H9 (cell line): ENCODE measurements around the gene UCMA. TPM values are rescaled to one million over a fixed set of nuclear protein-coding genes. Genes with fewer than 3 reads are reported as not detected.

Experiments used
- DNase-seq: peaks from one replicate; pipeline ENCODE4 v3.0.0-alpha.2; 2017
- H2AFZ ChIP-seq: one replicate; pipeline ENCODE4 v1.6.1; 2013; ENCODE audit warnings: mild to moderate bottlenecking, low read length, control low read depth, moderate library complexity
- H2AK5ac ChIP-seq: 2 replicates; pipeline ENCODE4 v1.6.1; 2013; ENCODE audit warnings: low read length, control low read depth, mixed read lengths; ENCODE audit not compliant: insufficient read length
- H2BK120ac ChIP-seq: one replicate; pipeline ENCODE4 v1.6.1; 2013; ENCODE audit warnings: low read depth, mild to moderate bottlenecking, low read length, control low read depth, inconsistent platforms; ENCODE audit not compliant: poor library complexity, severe bottlenecking
- H2BK12ac ChIP-seq: 2 replicates; pipeline ENCODE4 v1.6.1; 2013; ENCODE audit warnings: low read length, control low read depth, mixed read lengths, low read depth; ENCODE audit not compliant: insufficient read length
- H2BK15ac ChIP-seq: 2 replicates; pipeline ENCODE4 v1.6.1; 2013; ENCODE audit warnings: low read depth, low read length, control low read depth
- H2BK20ac ChIP-seq: one replicate; pipeline ENCODE4 v1.6.1; 2013; ENCODE audit warnings: low read depth, mild to moderate bottlenecking, low read length, control low read depth, inconsistent platforms; ENCODE audit not compliant: poor library complexity, severe bottlenecking
- H2BK5ac ChIP-seq: 2 replicates; pipeline ENCODE4 v1.6.1; 2013; ENCODE audit warnings: low read length, control low read depth, mixed read lengths; ENCODE audit not compliant: insufficient read length
- H3K14ac ChIP-seq: 2 replicates; pipeline ENCODE4 v1.6.1; 2013; ENCODE audit warnings: low read length, control low read depth; ENCODE audit not compliant: insufficient read depth
- H3K18ac ChIP-seq: 2 replicates; pipeline ENCODE4 v1.6.1; 2013; ENCODE audit warnings: low read depth, mild to moderate bottlenecking, mixed read lengths, low read length, control low read depth; ENCODE audit not compliant: insufficient read length
- H3K23ac ChIP-seq: 2 replicates; pipeline ENCODE4 v1.6.1; 2013; ENCODE audit warnings: low read length, control low read depth, mixed read lengths, low read depth; ENCODE audit not compliant: insufficient read length
- H3K23me2 ChIP-seq: 2 replicates; pipeline ENCODE4 v1.6.1; 2013; ENCODE audit warnings: low read depth, mild to moderate bottlenecking, mixed read lengths, low read length, control low read depth; ENCODE audit not compliant: insufficient read length, poor library complexity, severe bottlenecking
- H3K27ac ChIP-seq: 2 replicates; pipeline ENCODE4 v1.5.1; 2013; ENCODE audit warnings: low read length, control low read depth, mixed read lengths, low read depth; ENCODE audit not compliant: insufficient read length
- H3K27me3 ChIP-seq: 2 replicates; pipeline ENCODE4 v1.6.1; 2013; ENCODE audit warnings: low read length, control low read depth, inconsistent platforms; ENCODE audit not compliant: insufficient read depth
- H3K4ac ChIP-seq: 2 replicates; pipeline ENCODE4 v1.6.1; 2013; ENCODE audit warnings: low read depth, mild to moderate bottlenecking, control low read depth, inconsistent platforms, low read length, moderate library complexity
- H3K4me1 ChIP-seq: 2 replicates; pipeline ENCODE4 v1.6.1; 2013; ENCODE audit warnings: low read length, control low read depth, inconsistent platforms; ENCODE audit not compliant: insufficient read depth
- H3K4me2 ChIP-seq: 2 replicates; pipeline ENCODE4 v1.6.1; 2013; ENCODE audit warnings: low read length, control low read depth, mixed read lengths; ENCODE audit not compliant: insufficient read length, insufficient read depth
- H3K56ac ChIP-seq: 2 replicates; pipeline ENCODE4 v1.6.1; 2013; ENCODE audit warnings: low read depth, mild to moderate bottlenecking, mixed read lengths, low read length, control low read depth; ENCODE audit not compliant: insufficient read length
- H3K79me1 ChIP-seq: 2 replicates; pipeline ENCODE4 v1.6.1; 2013; ENCODE audit warnings: low read depth, mild to moderate bottlenecking, moderate library complexity, low read length, control low read depth, inconsistent platforms; ENCODE audit not compliant: insufficient read depth, poor library complexity, severe bottlenecking
- H3K79me2 ChIP-seq: 2 replicates; pipeline ENCODE4 v1.6.1; 2013; ENCODE audit warnings: low read length, control low read depth, inconsistent platforms; ENCODE audit not compliant: insufficient read depth
- H3K9ac ChIP-seq: 2 replicates; pipeline ENCODE4 v1.6.1; 2013; ENCODE audit warnings: low read length, control low read depth, mixed read lengths; ENCODE audit not compliant: insufficient read length; ENCODE audit errors: extremely low read depth
- H3K9me3 ChIP-seq: one replicate; pipeline ENCODE4 v1.6.1; 2013; ENCODE audit warnings: low read depth, low read length, inconsistent platforms; ENCODE audit not compliant: control insufficient read depth
- H3T11ph ChIP-seq: one replicate; pipeline ENCODE4 v1.6.1; 2013; ENCODE audit warnings: mild to moderate bottlenecking, low read length, control low read depth, inconsistent platforms
- H4K20me1 ChIP-seq: one replicate; pipeline ENCODE4 v1.6.1; 2013; ENCODE audit not compliant: control insufficient read depth, insufficient read length, insufficient read depth
- H4K5ac ChIP-seq: 2 replicates; pipeline ENCODE4 v1.6.1; 2013; ENCODE audit warnings: low read depth, mild to moderate bottlenecking, mixed read lengths, low read length, control low read depth; ENCODE audit not compliant: insufficient read length
- H4K8ac ChIP-seq: replicated peaks from 2 replicates; pipeline ENCODE4 v1.6.1; 2013; ENCODE audit warnings: low read length, control low read depth, mixed read lengths, low read depth; ENCODE audit not compliant: insufficient read length
- H4K91ac ChIP-seq: 2 replicates; pipeline ENCODE4 v1.6.1; 2013; ENCODE audit warnings: low read depth, mild to moderate bottlenecking, moderate library complexity, mixed read lengths, low read length, control low read depth; ENCODE audit not compliant: insufficient read length
- H3K27ac Mint-ChIP-seq, 3 experiments: 2 replicates in 2 of 3; 3 replicates in 1 of 3; pipeline ENCODE4 v1.8.0; 2020 to 2021; ENCODE audit warnings: mixed read lengths in 3 of 3, mild to moderate bottlenecking in 1 of 3, moderate library complexity in 1 of 3
- H3K27me3 Mint-ChIP-seq: 2 replicates; pipeline ENCODE4 v1.8.0; 2021; ENCODE audit warnings: low read depth, mild to moderate bottlenecking, moderate library complexity, mixed read lengths
- H3K36me3 Mint-ChIP-seq, 3 experiments: 2 replicates in 2 of 3; 3 replicates in 1 of 3; pipeline ENCODE4 v1.8.0; 2020 to 2021; ENCODE audit warnings: low read depth in 3 of 3, mixed read lengths in 3 of 3; ENCODE audit not compliant: insufficient read depth in 1 of 3
- H3K4me1 Mint-ChIP-seq, 2 experiments: 2 replicates each; pipeline ENCODE4 v1.8.0; 2020; ENCODE audit warnings: mixed read lengths in 2 of 2
- H3K4me3 Mint-ChIP-seq, 2 experiments: 2 replicates in 1 of 2; 3 replicates in 1 of 2; pipeline ENCODE4 v1.8.0; 2020 to 2021; ENCODE audit warnings: mild to moderate bottlenecking in 2 of 2, mixed read lengths in 2 of 2, moderate library complexity in 1 of 2
- H3K9me3 Mint-ChIP-seq, 2 experiments: 2 replicates in 1 of 2; 3 replicates in 1 of 2; pipeline ENCODE4 v1.8.0; 2020; ENCODE audit warnings: mild to moderate bottlenecking in 2 of 2, mixed read lengths in 2 of 2, moderate library complexity in 1 of 2
- CTCF ChIP-seq: fragments of 200-600 bp; sonication (generic); conservative IDR thresholded peaks from 3 replicates; pipeline ENCODE4 v1.8.0; 2021; ENCODE audit warnings: antibody characterized with exemption, mild to moderate bottlenecking
- WGBS: extraction: QIAGEN DNeasy Blood & Tissue Kit; methylation state at CpG from one replicate; pipeline ENCODE4 v1.1.7; 2013; ENCODE audit warnings: missing lambda C conversion rate, low lambda C conversion rate, mixed read lengths; ENCODE audit not compliant: insufficient read length; ENCODE audit errors: extremely low coverage; 5-methylcytosine and 5-hydroxymethylcytosine counted together
- total RNA-seq: library from RNA; stranded (reverse); gene quantifications from 2 replicates; pipeline ENCODE4 v1.2.1, GENCODE V29; 2021

UCMA gene
- total RNA-seq, 1 experiment from 2014 or later = not detected

DNA sequence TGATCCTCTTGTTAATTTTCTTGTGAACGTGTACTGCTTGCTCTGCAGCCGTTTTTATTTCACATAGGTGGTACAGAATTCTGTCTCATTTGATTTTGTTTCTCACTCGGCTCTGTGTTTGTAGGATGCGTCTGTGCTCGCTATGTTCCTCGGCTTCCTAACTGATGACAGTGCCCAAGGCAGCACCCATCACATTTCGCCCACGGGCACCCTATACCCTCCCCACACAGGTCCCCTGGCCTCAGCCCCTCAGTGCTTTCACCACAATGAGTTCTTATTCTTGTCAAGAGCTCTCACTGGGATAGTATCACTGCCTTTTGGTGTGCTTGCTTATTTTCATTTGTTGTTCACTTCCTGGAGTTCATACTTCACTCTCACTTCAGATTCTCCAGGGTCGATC lies 28.1 kb downstream of the UCMA start:
- no peak overlapping the region for H3K18ac ChIP-seq
- no peak overlapping the region for H2BK120ac ChIP-seq
- no peak overlapping the region for H2BK5ac ChIP-seq
- Mint-ChIP-seq H3K4me3 (no peak overlapping the region), H3K36me3 (peaks cover 65 to 84% (median 83%) of the 10 kb centered on the region in 3 experiments), H3K27me3 (no peaks in the 10 kb centered on the region), H3K4me1 (peaks cover 6 to 11% of the 10 kb centered on the region in 2 experiments), H3K9me3 (peaks cover 4 to 5% of the 10 kb centered on the region in 2 experiments; a peak in 3 of 5 replicates), H3K27ac (peak overlapping the region in 2 of 3 experiments; percentile 0 to 86; a peak in 2 of 7 replicates)
- no peak overlapping the region for H3K14ac ChIP-seq
- H4K8ac ChIP-seq = no peak overlapping the region
- no peak overlapping the region for H3K4ac ChIP-seq
- no peak overlapping the region for H3K27ac ChIP-seq
- H3K4me2 ChIP-seq = no peak overlapping the region
- no peak overlapping the region for H2AFZ ChIP-seq
- no peak overlapping the region for H3T11ph ChIP-seq
- no peaks in the 10 kb centered on the region for H3K4me1 ChIP-seq
- no peaks in the 10 kb centered on the region for H3K9me3 ChIP-seq
- H4K20me1 ChIP-seq = peaks cover 3% of the 10 kb centered on the region
- no peak overlapping the region for H2AK5ac ChIP-seq
- H3K23me2 ChIP-seq = no peaks in the 10 kb centered on the region
- no peak for DNase-seq
- no peaks in the 10 kb centered on the region for H3K79me1 ChIP-seq
- H3K9ac ChIP-seq = no peak overlapping the region
- no peak overlapping the region for H4K5ac ChIP-seq
- no peak for TF ChIP-seq CTCF
- no peak overlapping the region for H2BK20ac ChIP-seq
- no peak overlapping the region for H4K91ac ChIP-seq
- H3K79me2 ChIP-seq = no peaks in the 10 kb centered on the region
- H2BK15ac ChIP-seq = no peak overlapping the region
- H2BK12ac ChIP-seq = no peak overlapping the region
- no peaks in the 10 kb centered on the region for H3K27me3 ChIP-seq
- H3K23ac ChIP-seq = no peak overlapping the region
- WGBS = no CpG with 5 or more reads among the region's 9 CpGs
- H3K56ac ChIP-seq = no peak overlapping the region
